Neural cell (in vitro differentiated cells): ENCODE data around the gene KCNA10.

ENCODE experiments used
- EP300 ChIP-seq: fragments of 450-650 bp; conservative IDR thresholded peaks from 2 replicates; pipeline ENCODE4 v1.6.1; 2014; ENCODE audit warnings: antibody characterized with exemption, mild to moderate bottlenecking, moderate library complexity; ENCODE audit not compliant: poor library complexity, severe bottlenecking
- MXI1 ChIP-seq: fragments of 450-650 bp; conservative IDR thresholded peaks from 2 replicates; pipeline ENCODE4 v1.6.1; 2014; ENCODE audit warnings: antibody characterized with exemption, mild to moderate bottlenecking; ENCODE audit not compliant: poor library complexity, severe bottlenecking
- RAD21 ChIP-seq: fragments of 450-650 bp; conservative IDR thresholded peaks from 2 replicates; pipeline ENCODE4 v1.6.1; 2014; ENCODE audit warnings: antibody characterized with exemption, mild to moderate bottlenecking, moderate library complexity
- SMC3 ChIP-seq: fragments of 450-650 bp; conservative IDR thresholded peaks from 2 replicates; pipeline ENCODE4 v1.6.1; 2014; ENCODE audit warnings: antibody characterized with exemption, mild to moderate bottlenecking, moderate library complexity; ENCODE audit not compliant: poor library complexity
- TF ChIP-seq, protein P1 (sequence below): fragments of 450-650 bp; IDR thresholded peaks from 2 replicates; pipeline ENCODE4 v1.5.1; 2014; ENCODE audit warnings: antibody characterized with exemption, mild to moderate bottlenecking, moderate library complexity; ENCODE audit not compliant: poor library complexity, severe bottlenecking
- TF ChIP-seq, protein P2 (sequence below): IDR thresholded peaks from 2 replicates; pipeline ENCODE4 v1.6.1; 2012; ENCODE audit warnings: borderline replicate concordance

DNA sequence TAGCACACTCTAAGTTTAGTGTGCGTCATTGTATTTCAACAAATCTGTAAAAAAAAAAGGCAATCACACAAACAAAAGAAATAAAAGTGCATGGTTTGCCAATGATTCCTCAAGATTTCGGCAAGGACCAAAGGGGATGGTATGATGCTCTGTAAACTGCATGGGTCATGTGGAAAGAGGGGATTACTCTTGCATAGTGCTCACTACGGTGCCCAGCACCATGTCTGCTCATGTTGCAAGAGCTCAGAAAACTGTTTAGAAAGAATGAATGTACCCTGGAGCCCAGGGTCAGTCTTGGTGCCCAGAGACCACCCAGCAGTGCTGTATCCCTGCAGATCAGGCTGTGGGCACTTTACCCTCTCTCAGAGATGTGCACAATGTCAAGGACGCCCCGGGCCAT, 3.6 kb upstream of the KCNA10 start:
- TF ChIP-seq, protein P1, sequence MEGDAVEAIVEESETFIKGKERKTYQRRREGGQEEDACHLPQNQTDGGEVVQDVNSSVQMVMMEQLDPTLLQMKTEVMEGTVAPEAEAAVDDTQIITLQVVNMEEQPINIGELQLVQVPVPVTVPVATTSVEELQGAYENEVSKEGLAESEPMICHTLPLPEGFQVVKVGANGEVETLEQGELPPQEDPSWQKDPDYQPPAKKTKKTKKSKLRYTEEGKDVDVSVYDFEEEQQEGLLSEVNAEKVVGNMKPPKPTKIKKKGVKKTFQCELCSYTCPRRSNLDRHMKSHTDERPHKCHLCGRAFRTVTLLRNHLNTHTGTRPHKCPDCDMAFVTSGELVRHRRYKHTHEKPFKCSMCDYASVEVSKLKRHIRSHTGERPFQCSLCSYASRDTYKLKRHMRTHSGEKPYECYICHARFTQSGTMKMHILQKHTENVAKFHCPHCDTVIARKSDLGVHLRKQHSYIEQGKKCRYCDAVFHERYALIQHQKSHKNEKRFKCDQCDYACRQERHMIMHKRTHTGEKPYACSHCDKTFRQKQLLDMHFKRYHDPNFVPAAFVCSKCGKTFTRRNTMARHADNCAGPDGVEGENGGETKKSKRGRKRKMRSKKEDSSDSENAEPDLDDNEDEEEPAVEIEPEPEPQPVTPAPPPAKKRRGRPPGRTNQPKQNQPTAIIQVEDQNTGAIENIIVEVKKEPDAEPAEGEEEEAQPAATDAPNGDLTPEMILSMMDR, result no peak
- no peak for TF ChIP-seq EP300
- no peak for TF ChIP-seq SMC3
- TF ChIP-seq MXI1, result no peak
- TF ChIP-seq, protein P2, sequence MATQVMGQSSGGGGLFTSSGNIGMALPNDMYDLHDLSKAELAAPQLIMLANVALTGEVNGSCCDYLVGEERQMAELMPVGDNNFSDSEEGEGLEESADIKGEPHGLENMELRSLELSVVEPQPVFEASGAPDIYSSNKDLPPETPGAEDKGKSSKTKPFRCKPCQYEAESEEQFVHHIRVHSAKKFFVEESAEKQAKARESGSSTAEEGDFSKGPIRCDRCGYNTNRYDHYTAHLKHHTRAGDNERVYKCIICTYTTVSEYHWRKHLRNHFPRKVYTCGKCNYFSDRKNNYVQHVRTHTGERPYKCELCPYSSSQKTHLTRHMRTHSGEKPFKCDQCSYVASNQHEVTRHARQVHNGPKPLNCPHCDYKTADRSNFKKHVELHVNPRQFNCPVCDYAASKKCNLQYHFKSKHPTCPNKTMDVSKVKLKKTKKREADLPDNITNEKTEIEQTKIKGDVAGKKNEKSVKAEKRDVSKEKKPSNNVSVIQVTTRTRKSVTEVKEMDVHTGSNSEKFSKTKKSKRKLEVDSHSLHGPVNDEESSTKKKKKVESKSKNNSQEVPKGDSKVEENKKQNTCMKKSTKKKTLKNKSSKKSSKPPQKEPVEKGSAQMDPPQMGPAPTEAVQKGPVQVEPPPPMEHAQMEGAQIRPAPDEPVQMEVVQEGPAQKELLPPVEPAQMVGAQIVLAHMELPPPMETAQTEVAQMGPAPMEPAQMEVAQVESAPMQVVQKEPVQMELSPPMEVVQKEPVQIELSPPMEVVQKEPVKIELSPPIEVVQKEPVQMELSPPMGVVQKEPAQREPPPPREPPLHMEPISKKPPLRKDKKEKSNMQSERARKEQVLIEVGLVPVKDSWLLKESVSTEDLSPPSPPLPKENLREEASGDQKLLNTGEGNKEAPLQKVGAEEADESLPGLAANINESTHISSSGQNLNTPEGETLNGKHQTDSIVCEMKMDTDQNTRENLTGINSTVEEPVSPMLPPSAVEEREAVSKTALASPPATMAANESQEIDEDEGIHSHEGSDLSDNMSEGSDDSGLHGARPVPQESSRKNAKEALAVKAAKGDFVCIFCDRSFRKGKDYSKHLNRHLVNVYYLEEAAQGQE, result no peak
- no peak for TF ChIP-seq RAD21
